ENCODE results near the gene GIMAP8.

Gene GIMAP8

GRCh38 chr7:150411606-150412005, 38.8 kb upstream of the GIMAP8 start:
- no peak for DNase-seq (ENCODE audit: low spot score)

GRCh38 chr7:150412016-150412415, 38.4 kb upstream of the GIMAP8 start:
- DNase-seq (ENCODE audit: low spot score): no peak

GRCh38 chr7:150412518-150413488, 37.6 kb upstream of the GIMAP8 start:
- no peak for DNase-seq (ENCODE audit: low spot score)

GRCh38 chr7:150413640-150414081, 36.8 kb upstream of the GIMAP8 start:
- DNase-seq (ENCODE audit: low spot score): no peak

- DNase-seq (ENCODE audit: low spot score): no peak
Observed at GRCh38 chr7:150415161-150416153, 35.0 kb upstream of the GIMAP8 start.

GRCh38 chr7:150417239-150417638, 33.2 kb upstream of the GIMAP8 start:
- DNase-seq (ENCODE audit: low spot score): no peak

GRCh38 chr7:150417863-150418262, 32.6 kb upstream of the GIMAP8 start:
- DNase-seq (ENCODE audit: low spot score): no peak

GRCh38 chr7:150420242-150420641, 30.2 kb upstream of the GIMAP8 start:
- DNase-seq (ENCODE audit: low spot score): no peak

GRCh38 chr7:150420987-150421674, 29.3 kb upstream of the GIMAP8 start:
- peak; percentile 79 for DNase-seq (ENCODE audit: low spot score)

GRCh38 chr7:150421831-150422230, 28.6 kb upstream of the GIMAP8 start:
- DNase-seq (ENCODE audit: low spot score): no peak

- no peak for DNase-seq (ENCODE audit: low spot score)
Observed at GRCh38 chr7:150425670-150426069, 24.8 kb upstream of the GIMAP8 start.

- DNase-seq (ENCODE audit: low spot score): no peak
Observed at GRCh38 chr7:150428671-150429451, 21.6 kb upstream of the GIMAP8 start.

GRCh38 chr7:150429699-150430098, 20.7 kb upstream of the GIMAP8 start:
- no peak for DNase-seq (ENCODE audit: low spot score)

GRCh38 chr7:150430465-150431085, 19.9 kb upstream of the GIMAP8 start:
- DNase-seq (ENCODE audit: low spot score): no peak

GRCh38 chr7:150431839-150432658, 18.4 kb upstream of the GIMAP8 start:
- no peak for DNase-seq (ENCODE audit: low spot score)

GRCh38 chr7:150432915-150433892, 17.2 kb upstream of the GIMAP8 start:
- DNase-seq (ENCODE audit: low spot score): peak; percentile 29

- DNase-seq (ENCODE audit: low spot score): no peak
Observed at GRCh38 chr7:150434240-150434639, 16.2 kb upstream of the GIMAP8 start.

GRCh38 chr7:150435047-150435389, 15.4 kb upstream of the GIMAP8 start:
- DNase-seq (ENCODE audit: low spot score): no peak

Data from globus pallidus (tissue), 1 donor.